Keratinocyte (primary cell): ENCODE measurements around the gene GLTPD2. TPM values are rescaled to one million over a fixed set of nuclear protein-coding genes. Genes with fewer than 3 reads are reported as not detected.

Experiments
- DNase-seq: peaks from one replicate; pipeline ENCODE4 v3.0.0-alpha.2; 2011; ENCODE audit warnings: low read depth, missing footprints, low spot score
- FAIRE-seq: peaks from 2 replicates; lab custom pipeline; 2011; peaks lifted over from hg19 to GRCh38; lab: Jason Lieb, UNC
- H2AFZ ChIP-seq: 2 replicates; pipeline ENCODE4 v1.6.0; 2012; ENCODE audit warnings: low read length, control low read depth, inconsistent platforms; ENCODE audit not compliant: control insufficient read depth
- H3K27ac ChIP-seq: 2 replicates; pipeline ENCODE4 v1.5.1; 2011; ENCODE audit warnings: low read length; ENCODE audit not compliant: control insufficient read depth, insufficient read depth
- H3K27me3 ChIP-seq: 3 replicates; pipeline ENCODE4 v1.6.0; 2011; ENCODE audit warnings: low read length; ENCODE audit not compliant: control insufficient read depth, insufficient read depth; ENCODE audit errors: extremely low read depth
- H3K36me3 ChIP-seq, 2 experiments: 2 replicates in 1 of 2; 3 replicates in 1 of 2; pipeline ENCODE4 v1.5.1; 2011; ENCODE audit warnings: low read length in 2 of 2, mild to moderate bottlenecking in 1 of 2; ENCODE audit not compliant: control insufficient read depth in 2 of 2, insufficient read depth in 2 of 2; ENCODE audit errors: extremely low read depth in 1 of 2
- H3K4me1 ChIP-seq: 3 replicates; pipeline ENCODE4 v1.5.1; 2011; ENCODE audit warnings: low read length; ENCODE audit not compliant: control insufficient read depth, insufficient read depth; ENCODE audit errors: extremely low read depth
- H3K4me2 ChIP-seq: 3 replicates; pipeline ENCODE4 v1.6.0; 2011; ENCODE audit warnings: low read depth, low read length; ENCODE audit not compliant: control insufficient read depth, insufficient read depth; ENCODE audit errors: extremely low read depth
- H3K4me3 ChIP-seq, 3 experiments: fragments of 200-600 bp in 1 of 3; sonication (generic) in 1 of 3; 2 replicates in 2 of 3; 3 replicates in 1 of 3; pipeline ENCODE4 v1.5.1; 2011 to 2016; ENCODE audit warnings: low read length in 3 of 3, mild to moderate bottlenecking in 3 of 3, control low read depth in 2 of 3, inconsistent platforms in 1 of 3, low read depth in 1 of 3, mixed read lengths in 1 of 3, mixed run types in 1 of 3, moderate library complexity in 1 of 3; ENCODE audit not compliant: control insufficient read depth in 2 of 3, insufficient read depth in 2 of 3; ENCODE audit errors: extremely low read depth in 1 of 3
- H3K79me2 ChIP-seq: 2 replicates; pipeline ENCODE4 v1.6.0; 2012; ENCODE audit warnings: low read length; ENCODE audit not compliant: control insufficient read depth, insufficient read depth
- H3K9ac ChIP-seq: 3 replicates; pipeline ENCODE4 v1.6.0; 2011; ENCODE audit warnings: low read length; ENCODE audit not compliant: control insufficient read depth, insufficient read depth; ENCODE audit errors: extremely low read depth
- H3K9me1 ChIP-seq: 3 replicates; pipeline ENCODE4 v1.6.0; 2011; ENCODE audit warnings: low read length; ENCODE audit not compliant: control insufficient read depth, insufficient read depth; ENCODE audit errors: extremely low read depth
- H3K9me3 ChIP-seq: 2 replicates; pipeline ENCODE4 v1.5.1; 2012; ENCODE audit warnings: low read depth, low read length; ENCODE audit not compliant: control insufficient read depth
- H4K20me1 ChIP-seq: 3 replicates; pipeline ENCODE4 v1.6.0; 2011; ENCODE audit warnings: low read length; ENCODE audit not compliant: control insufficient read depth, insufficient read depth; ENCODE audit errors: extremely low read depth
- EZH2 ChIP-seq: IDR thresholded peaks from one replicate; pipeline ENCODE4 v1.6.1; 2012; ENCODE audit warnings: inconsistent platforms, mild to moderate bottlenecking, low read length, moderate library complexity
- dilution Hi-C: fragments of 300-500 bp; cut with MboI; formaldehyde crosslinking; loops from one replicate; pipeline ENCODE4 v1.7.0; 2020; ENCODE audit warnings: low sequenced_read_pairs; ENCODE audit not compliant: extremely low pct_ligation_motif_present
- polyA plus RNA-seq, 5 experiments: library from polyadenylated mRNA; depleted of rRNA in 3 of 5; stranded (reverse) in 3 of 5; stranded (forward) in 1 of 5; unstranded in 1 of 5; fragments of >200 nt; gene quantifications; 1 replicate in 1 of 5; 2 replicates in 3 of 5; 3 replicates in 1 of 5; pipeline versions ENCODE4 v1.2.1 to v1.2.3, GENCODE V29; 2011 to 2012; ENCODE audit warnings: missing spikeins in 2 of 5, low read depth in 1 of 5, low replicate concordance in 1 of 5
- TF ChIP-seq, protein P1 (sequence below), 3 experiments: IDR thresholded peaks in 1 of 3; conservative IDR thresholded peaks in 1 of 3; optimal IDR thresholded peaks in 1 of 3; 2 replicates in 2 of 3; 3 replicates in 1 of 3; pipeline versions ENCODE3 to v1.5.1; 2011; ENCODE audit warnings: low read length in 3 of 3, mild to moderate bottlenecking in 3 of 3, moderate library complexity in 2 of 3, control low read depth in 1 of 3, inconsistent platforms in 1 of 3; ENCODE audit not compliant: insufficient read depth in 2 of 3; ENCODE audit errors: extremely low read depth in 1 of 3

GLTPD2 gene
- polyA plus RNA-seq, 1 donor (not counting 4 experiments of a cell fraction or from before 2014, with no cell fraction given), result not detected

DNA sequence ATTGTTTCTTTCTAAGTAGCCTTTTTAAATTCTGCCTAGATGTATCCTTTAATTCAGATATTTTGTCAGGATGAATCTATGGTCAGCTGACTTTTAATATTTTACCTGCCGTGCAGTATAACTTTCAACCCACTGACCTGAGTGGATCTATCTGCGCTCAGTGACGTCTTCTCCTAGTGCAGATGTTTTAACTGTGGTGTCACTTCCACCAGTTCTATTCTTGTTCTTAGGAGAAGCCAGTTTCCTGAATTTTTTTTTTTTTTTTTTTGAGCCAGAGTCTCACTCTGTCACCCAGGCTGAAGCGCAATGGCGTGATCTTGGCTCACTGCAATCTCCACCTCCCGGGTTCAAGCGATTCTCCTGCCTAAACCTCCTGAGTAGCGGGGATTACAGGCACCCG is 22.0 kb upstream of the GLTPD2 start:
- Histone ChIP-seq H3K9ac (no peak overlapping the region), H3K36me3 (no peaks in the 10 kb centered on the region), H3K79me2 (no peaks in the 10 kb centered on the region), H3K9me1 (no peaks in the 10 kb centered on the region), H3K27me3 (peaks cover under 1% of the 10 kb centered on the region), H4K20me1 (no peaks in the 10 kb centered on the region), H2AFZ (no peak overlapping the region), H3K9me3 (no peaks in the 10 kb centered on the region), H3K4me3 (no peak overlapping the region), H3K4me1 (no peaks in the 10 kb centered on the region), H3K27ac (no peak overlapping the region), H3K4me2 (no peak overlapping the region)
- FAIRE-seq (no peak), DNase-seq (no peak)
- dilution Hi-C loops, result no loop called here
- TF ChIP-seq, protein P1, sequence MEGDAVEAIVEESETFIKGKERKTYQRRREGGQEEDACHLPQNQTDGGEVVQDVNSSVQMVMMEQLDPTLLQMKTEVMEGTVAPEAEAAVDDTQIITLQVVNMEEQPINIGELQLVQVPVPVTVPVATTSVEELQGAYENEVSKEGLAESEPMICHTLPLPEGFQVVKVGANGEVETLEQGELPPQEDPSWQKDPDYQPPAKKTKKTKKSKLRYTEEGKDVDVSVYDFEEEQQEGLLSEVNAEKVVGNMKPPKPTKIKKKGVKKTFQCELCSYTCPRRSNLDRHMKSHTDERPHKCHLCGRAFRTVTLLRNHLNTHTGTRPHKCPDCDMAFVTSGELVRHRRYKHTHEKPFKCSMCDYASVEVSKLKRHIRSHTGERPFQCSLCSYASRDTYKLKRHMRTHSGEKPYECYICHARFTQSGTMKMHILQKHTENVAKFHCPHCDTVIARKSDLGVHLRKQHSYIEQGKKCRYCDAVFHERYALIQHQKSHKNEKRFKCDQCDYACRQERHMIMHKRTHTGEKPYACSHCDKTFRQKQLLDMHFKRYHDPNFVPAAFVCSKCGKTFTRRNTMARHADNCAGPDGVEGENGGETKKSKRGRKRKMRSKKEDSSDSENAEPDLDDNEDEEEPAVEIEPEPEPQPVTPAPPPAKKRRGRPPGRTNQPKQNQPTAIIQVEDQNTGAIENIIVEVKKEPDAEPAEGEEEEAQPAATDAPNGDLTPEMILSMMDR (optimal IDR thresholded peaks at IDR 0.05 in 1 of 3, IDR thresholded peaks at IDR 0.05 in 1 of 3, conservative IDR thresholded peaks at IDR 0.05 in 1 of 3; ENCODE audit: extremely low read depth in 1 of 3, insufficient read depth in 2 of 3, low read length in 3 of 3), result no peak
- no peak for TF ChIP-seq EZH2

DNA sequence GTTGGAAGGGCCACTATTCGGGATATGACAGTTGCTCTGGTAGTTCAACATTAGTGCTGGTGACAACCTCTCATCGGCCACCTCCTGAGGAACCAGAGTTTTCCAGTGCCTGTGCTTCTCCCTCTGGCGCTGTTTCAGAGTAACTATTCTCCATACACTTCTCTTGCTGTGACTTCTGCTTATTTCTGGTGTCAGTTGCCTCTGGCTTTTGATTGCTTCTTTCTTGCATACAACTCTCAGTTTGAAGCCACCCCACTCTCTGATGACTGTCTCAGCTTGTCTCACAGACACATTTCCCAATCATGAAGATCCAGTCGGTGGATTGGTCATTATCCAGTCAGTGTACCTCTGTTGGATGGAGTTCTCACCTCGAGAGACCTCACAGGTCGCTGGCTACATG is 20.5 kb upstream of the GLTPD2 start:
- Histone ChIP-seq H3K9me3 (no peaks in the 10 kb centered on the region), H3K9me1 (no peaks in the 10 kb centered on the region), H3K4me3 (no peak overlapping the region), H3K79me2 (no peaks in the 10 kb centered on the region), H3K9ac (no peak overlapping the region), H3K4me2 (no peak overlapping the region), H3K27me3 (peaks cover 8% of the 10 kb centered on the region), H3K27ac (no peak overlapping the region), H2AFZ (no peak overlapping the region), H3K4me1 (no peaks in the 10 kb centered on the region), H4K20me1 (no peaks in the 10 kb centered on the region), H3K36me3 (no peaks in the 10 kb centered on the region)
- DNase-seq (no peak), FAIRE-seq (no peak)
- TF ChIP-seq EZH2, result no peak
- TF ChIP-seq, protein P1 (optimal IDR thresholded peaks at IDR 0.05 in 1 of 3, IDR thresholded peaks at IDR 0.05 in 1 of 3, conservative IDR thresholded peaks at IDR 0.05 in 1 of 3; ENCODE audit: extremely low read depth in 1 of 3, insufficient read depth in 2 of 3, low read length in 3 of 3), result no peak
- dilution Hi-C loops, result no loop called here
